ENCODE measurements around the gene MDFIC. TPM values are rescaled to one million over a fixed set of nuclear protein-coding genes. Genes with fewer than 3 reads are reported as not detected.

MDFIC gene
- total RNA-seq, 3 donors from 2014 or later (not counting 1 experiment from before 2014, with no cell fraction given), result 19.1 to 24.0 (median 21.8) TPM

DNA sequence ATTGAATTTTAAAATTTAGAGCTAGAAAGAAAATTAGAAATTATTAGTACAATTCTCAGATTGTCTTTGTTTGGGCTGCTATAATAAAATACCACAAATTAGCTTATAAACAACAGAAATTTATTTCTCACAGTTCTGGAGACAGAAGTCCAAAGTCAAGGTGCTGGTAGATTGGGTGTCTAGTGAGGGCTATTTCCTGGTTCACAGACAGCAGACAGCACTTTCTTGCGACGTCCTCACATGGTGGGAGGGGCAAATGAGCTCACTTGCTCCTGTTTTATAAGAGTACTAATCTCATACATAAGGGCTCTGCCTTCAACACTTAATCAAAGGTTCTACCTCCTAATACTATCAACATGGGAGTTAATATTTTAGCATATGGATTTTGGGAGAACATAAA lies 134.1 kb downstream of the MDFIC start:
- Mint-ChIP-seq H3K27me3 (ENCODE audit: low read depth in 2 of 2) (peaks cover 3 to 6% of the 10 kb centered on the region in 2 donors), H3K4me1 (no peaks in the 10 kb centered on the region), H3K36me3 (no peaks in the 10 kb centered on the region), H3K9me3 (no peaks in the 10 kb centered on the region), H3K27ac (no peak overlapping the region), H3K4me3 (no peak overlapping the region)
- Histone ChIP-seq H3K27me3 (ENCODE audit: control insufficient read depth, insufficient read depth, low read length) (no peaks in the 10 kb centered on the region), H3K27ac (ENCODE audit: low read length) (no peak overlapping the region), H3K4me3 (ENCODE audit: low read length) (no peak overlapping the region), H3K4me1 (ENCODE audit: control insufficient read depth, insufficient read depth, low read length) (no peaks in the 10 kb centered on the region), H3K36me3 (ENCODE audit: control insufficient read depth, insufficient read depth, low read length) (no peaks in the 10 kb centered on the region), H3K9me3 (ENCODE audit: control insufficient read depth, insufficient read depth, low read length) (no peaks in the 10 kb centered on the region)
- intact Hi-C loops (cut with micrococcal nuclease), result no loop called here
- TF ChIP-seq, protein P1, sequence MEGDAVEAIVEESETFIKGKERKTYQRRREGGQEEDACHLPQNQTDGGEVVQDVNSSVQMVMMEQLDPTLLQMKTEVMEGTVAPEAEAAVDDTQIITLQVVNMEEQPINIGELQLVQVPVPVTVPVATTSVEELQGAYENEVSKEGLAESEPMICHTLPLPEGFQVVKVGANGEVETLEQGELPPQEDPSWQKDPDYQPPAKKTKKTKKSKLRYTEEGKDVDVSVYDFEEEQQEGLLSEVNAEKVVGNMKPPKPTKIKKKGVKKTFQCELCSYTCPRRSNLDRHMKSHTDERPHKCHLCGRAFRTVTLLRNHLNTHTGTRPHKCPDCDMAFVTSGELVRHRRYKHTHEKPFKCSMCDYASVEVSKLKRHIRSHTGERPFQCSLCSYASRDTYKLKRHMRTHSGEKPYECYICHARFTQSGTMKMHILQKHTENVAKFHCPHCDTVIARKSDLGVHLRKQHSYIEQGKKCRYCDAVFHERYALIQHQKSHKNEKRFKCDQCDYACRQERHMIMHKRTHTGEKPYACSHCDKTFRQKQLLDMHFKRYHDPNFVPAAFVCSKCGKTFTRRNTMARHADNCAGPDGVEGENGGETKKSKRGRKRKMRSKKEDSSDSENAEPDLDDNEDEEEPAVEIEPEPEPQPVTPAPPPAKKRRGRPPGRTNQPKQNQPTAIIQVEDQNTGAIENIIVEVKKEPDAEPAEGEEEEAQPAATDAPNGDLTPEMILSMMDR (IDR thresholded peaks at IDR 0.05), result no peak
- DNase-seq (no peak), ATAC-seq (no peak)
- WGBS (ENCODE audit: insufficient coverage), result 62% methylated on average over 2 of the region's 2 CpGs

DNA sequence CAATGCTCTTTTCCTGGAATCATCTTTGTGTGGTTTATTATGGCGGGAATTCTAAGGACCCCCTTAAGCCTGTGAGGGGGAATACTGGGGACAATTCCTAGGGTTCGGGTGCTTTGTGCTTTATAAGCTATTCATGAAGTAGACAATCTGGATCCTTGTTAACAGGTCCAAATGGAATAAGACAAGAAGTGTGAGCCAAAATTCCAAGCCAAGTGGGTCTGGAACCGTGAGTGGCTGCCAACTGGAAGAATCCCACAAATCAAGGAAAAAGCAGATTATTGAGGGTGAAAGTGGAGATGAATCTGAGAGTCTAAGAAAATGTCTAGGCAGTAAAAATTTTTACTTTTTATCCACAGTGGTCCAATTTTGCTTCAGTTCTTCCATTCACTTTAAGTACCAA lies 136.8 kb downstream of the MDFIC start:
- no peaks in the 10 kb centered on the region for H3K9me3 Mint-ChIP-seq
- 86% methylated on average over 3 of the region's 3 CpGs for WGBS (ENCODE audit: insufficient coverage)
- H3K36me3 Mint-ChIP-seq, result no peaks in the 10 kb centered on the region
- intact Hi-C loops (cut with micrococcal nuclease), result no loop called here
- no peak for ATAC-seq
- H3K4me1 Mint-ChIP-seq, result no peaks in the 10 kb centered on the region
- Histone ChIP-seq H3K4me1 (ENCODE audit: control insufficient read depth, insufficient read depth, low read length) (no peaks in the 10 kb centered on the region), H3K27ac (ENCODE audit: low read length) (no peak overlapping the region), H3K4me3 (ENCODE audit: low read length) (no peak overlapping the region), H3K27me3 (ENCODE audit: control insufficient read depth, insufficient read depth, low read length) (no peaks in the 10 kb centered on the region), H3K9me3 (ENCODE audit: control insufficient read depth, insufficient read depth, low read length) (no peaks in the 10 kb centered on the region), H3K36me3 (ENCODE audit: control insufficient read depth, insufficient read depth, low read length) (no peaks in the 10 kb centered on the region)
- no peak for DNase-seq
- no peak overlapping the region for H3K27ac Mint-ChIP-seq
- no peak overlapping the region for H3K4me3 Mint-ChIP-seq
- peaks cover 0 to 6% of the 10 kb centered on the region in 2 donors for H3K27me3 Mint-ChIP-seq (ENCODE audit: low read depth in 2 of 2)
- TF ChIP-seq, protein P1 (IDR thresholded peaks at IDR 0.05), result no peak

DNA sequence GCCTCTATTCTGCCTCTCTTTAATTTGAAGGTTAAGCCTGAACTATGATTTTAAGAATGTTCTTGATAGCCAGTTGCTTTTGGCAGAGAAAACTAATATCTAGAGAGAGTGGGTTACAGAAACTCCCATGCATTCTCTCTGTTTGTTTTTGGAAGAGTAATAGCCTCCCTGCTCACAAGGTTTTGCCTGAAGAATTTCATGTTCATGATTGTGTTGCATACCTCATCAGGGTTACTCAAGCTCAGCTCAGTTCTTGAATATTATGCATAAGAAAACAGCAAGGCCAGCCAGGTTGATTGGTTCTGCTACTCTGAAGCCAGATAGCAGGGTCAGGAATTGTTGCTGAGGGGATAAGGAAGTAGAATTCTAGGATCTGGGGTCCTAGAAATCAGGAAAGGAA lies 137.4 kb downstream of the MDFIC start:
- no peaks in the 10 kb centered on the region for H3K36me3 Mint-ChIP-seq
- H3K9me3 Mint-ChIP-seq, result no peaks in the 10 kb centered on the region
- TF ChIP-seq, protein P1 (IDR thresholded peaks at IDR 0.05), result no peak
- no peaks in the 10 kb centered on the region for H3K4me1 ChIP-seq (ENCODE audit: control insufficient read depth, insufficient read depth, low read length)
- intact Hi-C loops (cut with micrococcal nuclease), result no loop called here
- H3K27me3 ChIP-seq (ENCODE audit: control insufficient read depth, insufficient read depth, low read length), result no peaks in the 10 kb centered on the region
- H3K27ac ChIP-seq (ENCODE audit: low read length), result no peak overlapping the region
- no peak for ATAC-seq
- H3K4me1 Mint-ChIP-seq, result no peaks in the 10 kb centered on the region
- DNase-seq, result no peak
- peaks cover 0 to 6% of the 10 kb centered on the region in 2 donors for H3K27me3 Mint-ChIP-seq (ENCODE audit: low read depth in 2 of 2)
- H3K4me3 ChIP-seq (ENCODE audit: low read length), result no peak overlapping the region
- no peaks in the 10 kb centered on the region for H3K9me3 ChIP-seq (ENCODE audit: control insufficient read depth, insufficient read depth, low read length)
- H3K27ac Mint-ChIP-seq, result no peak overlapping the region
- no peak overlapping the region for H3K4me3 Mint-ChIP-seq
- H3K36me3 ChIP-seq (ENCODE audit: control insufficient read depth, insufficient read depth, low read length), result no peaks in the 10 kb centered on the region

DNA sequence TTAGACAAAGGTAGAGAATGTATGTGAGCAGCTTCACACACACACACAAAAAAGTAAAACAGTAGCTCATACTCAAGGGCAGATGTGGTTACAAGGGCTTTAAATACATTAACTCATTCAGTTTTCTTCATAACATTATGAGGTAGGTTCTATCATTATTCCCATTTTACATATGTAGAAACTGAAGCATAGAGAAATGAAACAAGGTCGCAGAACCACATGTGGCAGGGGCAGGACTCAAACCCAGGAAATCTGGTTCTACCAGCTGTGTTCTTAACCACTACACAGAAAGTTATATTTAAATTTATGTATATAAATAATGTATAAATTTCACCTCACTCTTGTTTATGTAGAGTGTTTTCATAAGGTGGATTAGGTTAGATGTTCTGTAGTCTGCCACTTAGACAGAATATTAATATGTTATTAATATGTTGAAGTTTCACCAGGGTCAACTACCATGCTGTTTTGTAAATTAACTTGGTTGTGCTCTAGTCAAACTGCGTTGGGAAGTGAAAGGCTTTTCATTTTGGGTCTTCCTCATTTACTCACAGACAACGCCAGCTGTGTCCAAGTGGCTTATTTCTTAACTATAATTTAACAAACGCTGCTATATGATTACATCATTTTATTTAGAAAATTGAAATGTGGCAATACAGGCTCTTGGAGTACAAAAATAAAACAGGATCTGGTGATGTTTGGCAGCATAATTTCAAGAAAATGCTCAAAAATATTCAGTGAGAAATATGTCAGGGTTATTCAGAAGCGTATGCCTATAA lies 138.4 kb downstream of the MDFIC start:
- Mint-ChIP-seq H3K36me3 (no peaks in the 10 kb centered on the region), H3K27ac (no peak overlapping the region), H3K4me1 (no peaks in the 10 kb centered on the region), H3K9me3 (no peaks in the 10 kb centered on the region), H3K27me3 (ENCODE audit: low read depth in 2 of 2) (peaks cover 0 to 6% of the 10 kb centered on the region in 2 donors), H3K4me3 (no peak overlapping the region)
- no peak for DNase-seq
- Histone ChIP-seq H3K4me1 (ENCODE audit: control insufficient read depth, insufficient read depth, low read length) (no peaks in the 10 kb centered on the region), H3K27me3 (ENCODE audit: control insufficient read depth, insufficient read depth, low read length) (no peaks in the 10 kb centered on the region), H3K27ac (ENCODE audit: low read length) (no peak overlapping the region), H3K4me3 (ENCODE audit: low read length) (no peak overlapping the region), H3K36me3 (ENCODE audit: control insufficient read depth, insufficient read depth, low read length) (no peaks in the 10 kb centered on the region), H3K9me3 (ENCODE audit: control insufficient read depth, insufficient read depth, low read length) (no peaks in the 10 kb centered on the region)
- intact Hi-C loops (cut with micrococcal nuclease), result no loop called here
- no peak for ATAC-seq
- WGBS (ENCODE audit: insufficient coverage), result 92% methylated on average over 1 of the region's 5 CpGs
- TF ChIP-seq, protein P1 (IDR thresholded peaks at IDR 0.05), result no peak

Measured in natural killer cell (primary cell).